Neural cell (in vitro differentiated cells): ENCODE measurements around the gene PRELID1.

Experiments used
- EP300 ChIP-seq: fragments of 450-650 bp; conservative IDR thresholded peaks from 2 replicates; pipeline ENCODE4 v1.6.1; 2014; ENCODE audit warnings: antibody characterized with exemption, mild to moderate bottlenecking, moderate library complexity; ENCODE audit not compliant: poor library complexity, severe bottlenecking
- RAD21 ChIP-seq: fragments of 450-650 bp; conservative IDR thresholded peaks from 2 replicates; pipeline ENCODE4 v1.6.1; 2014; ENCODE audit warnings: antibody characterized with exemption, mild to moderate bottlenecking, moderate library complexity
- TAF1 ChIP-seq: IDR thresholded peaks from 2 replicates; pipeline ENCODE4 v1.6.1; 2012; ENCODE audit warnings: low read depth
- TF ChIP-seq, protein P1 (sequence below): fragments of 450-650 bp; IDR thresholded peaks from 2 replicates; pipeline ENCODE4 v1.5.1; 2014; ENCODE audit warnings: antibody characterized with exemption, mild to moderate bottlenecking, moderate library complexity; ENCODE audit not compliant: poor library complexity, severe bottlenecking
- TF ChIP-seq, protein P2 (sequence below): IDR thresholded peaks from 2 replicates; pipeline ENCODE4 v1.6.1; 2012; ENCODE audit warnings: borderline replicate concordance

DNA sequence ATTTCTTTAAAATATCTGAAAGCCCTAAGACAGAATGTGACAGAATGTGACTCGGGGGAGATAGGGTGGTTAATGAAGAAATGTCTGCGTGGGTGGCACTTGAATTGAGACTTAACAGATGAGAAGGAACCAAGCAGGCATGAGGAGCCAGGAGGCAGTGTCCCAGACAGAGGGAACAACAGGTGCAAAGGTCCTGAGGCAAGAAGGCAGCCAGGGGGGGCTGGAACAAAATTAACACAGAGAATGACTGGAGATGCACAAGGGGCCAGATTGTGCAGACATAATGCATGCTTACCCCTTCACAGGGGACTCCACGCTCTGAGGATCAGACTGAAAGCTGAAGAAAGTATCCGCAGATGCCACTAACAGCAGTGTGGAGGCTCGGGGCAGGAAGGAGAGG, 46.2 kb downstream of the PRELID1 start:
- TF ChIP-seq, protein P1, sequence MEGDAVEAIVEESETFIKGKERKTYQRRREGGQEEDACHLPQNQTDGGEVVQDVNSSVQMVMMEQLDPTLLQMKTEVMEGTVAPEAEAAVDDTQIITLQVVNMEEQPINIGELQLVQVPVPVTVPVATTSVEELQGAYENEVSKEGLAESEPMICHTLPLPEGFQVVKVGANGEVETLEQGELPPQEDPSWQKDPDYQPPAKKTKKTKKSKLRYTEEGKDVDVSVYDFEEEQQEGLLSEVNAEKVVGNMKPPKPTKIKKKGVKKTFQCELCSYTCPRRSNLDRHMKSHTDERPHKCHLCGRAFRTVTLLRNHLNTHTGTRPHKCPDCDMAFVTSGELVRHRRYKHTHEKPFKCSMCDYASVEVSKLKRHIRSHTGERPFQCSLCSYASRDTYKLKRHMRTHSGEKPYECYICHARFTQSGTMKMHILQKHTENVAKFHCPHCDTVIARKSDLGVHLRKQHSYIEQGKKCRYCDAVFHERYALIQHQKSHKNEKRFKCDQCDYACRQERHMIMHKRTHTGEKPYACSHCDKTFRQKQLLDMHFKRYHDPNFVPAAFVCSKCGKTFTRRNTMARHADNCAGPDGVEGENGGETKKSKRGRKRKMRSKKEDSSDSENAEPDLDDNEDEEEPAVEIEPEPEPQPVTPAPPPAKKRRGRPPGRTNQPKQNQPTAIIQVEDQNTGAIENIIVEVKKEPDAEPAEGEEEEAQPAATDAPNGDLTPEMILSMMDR, result no peak
- TF ChIP-seq RAD21 (no peak), EP300 (no peak), TAF1 (no peak)
- TF ChIP-seq, protein P2, sequence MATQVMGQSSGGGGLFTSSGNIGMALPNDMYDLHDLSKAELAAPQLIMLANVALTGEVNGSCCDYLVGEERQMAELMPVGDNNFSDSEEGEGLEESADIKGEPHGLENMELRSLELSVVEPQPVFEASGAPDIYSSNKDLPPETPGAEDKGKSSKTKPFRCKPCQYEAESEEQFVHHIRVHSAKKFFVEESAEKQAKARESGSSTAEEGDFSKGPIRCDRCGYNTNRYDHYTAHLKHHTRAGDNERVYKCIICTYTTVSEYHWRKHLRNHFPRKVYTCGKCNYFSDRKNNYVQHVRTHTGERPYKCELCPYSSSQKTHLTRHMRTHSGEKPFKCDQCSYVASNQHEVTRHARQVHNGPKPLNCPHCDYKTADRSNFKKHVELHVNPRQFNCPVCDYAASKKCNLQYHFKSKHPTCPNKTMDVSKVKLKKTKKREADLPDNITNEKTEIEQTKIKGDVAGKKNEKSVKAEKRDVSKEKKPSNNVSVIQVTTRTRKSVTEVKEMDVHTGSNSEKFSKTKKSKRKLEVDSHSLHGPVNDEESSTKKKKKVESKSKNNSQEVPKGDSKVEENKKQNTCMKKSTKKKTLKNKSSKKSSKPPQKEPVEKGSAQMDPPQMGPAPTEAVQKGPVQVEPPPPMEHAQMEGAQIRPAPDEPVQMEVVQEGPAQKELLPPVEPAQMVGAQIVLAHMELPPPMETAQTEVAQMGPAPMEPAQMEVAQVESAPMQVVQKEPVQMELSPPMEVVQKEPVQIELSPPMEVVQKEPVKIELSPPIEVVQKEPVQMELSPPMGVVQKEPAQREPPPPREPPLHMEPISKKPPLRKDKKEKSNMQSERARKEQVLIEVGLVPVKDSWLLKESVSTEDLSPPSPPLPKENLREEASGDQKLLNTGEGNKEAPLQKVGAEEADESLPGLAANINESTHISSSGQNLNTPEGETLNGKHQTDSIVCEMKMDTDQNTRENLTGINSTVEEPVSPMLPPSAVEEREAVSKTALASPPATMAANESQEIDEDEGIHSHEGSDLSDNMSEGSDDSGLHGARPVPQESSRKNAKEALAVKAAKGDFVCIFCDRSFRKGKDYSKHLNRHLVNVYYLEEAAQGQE, result no peak
